Prostate gland (tissue), 2 donors: Measurements from ENCODE around the gene HIVEP3.

ENCODE experiments used
- POLR2A ChIP-seq: fragments of 450-650 bp; IDR thresholded peaks from one replicate; pipeline ENCODE4 v1.6.1; 2016; ENCODE audit warnings: antibody characterized with exemption, mild to moderate bottlenecking
- TF ChIP-seq, protein P1 (sequence below), 4 experiments: fragments of 200-600 bp in 2 of 4; fragments of 450-650 bp in 2 of 4; sonication (generic) in 2 of 4; IDR thresholded peaks; 1 replicate in 3 of 4; 2 replicates in 1 of 4; pipeline ENCODE4 v1.5.1; 2016 to 2019; ENCODE audit warnings: antibody characterized with exemption in 4 of 4, mild to moderate bottlenecking in 2 of 4, moderate library complexity in 2 of 4

DNA sequence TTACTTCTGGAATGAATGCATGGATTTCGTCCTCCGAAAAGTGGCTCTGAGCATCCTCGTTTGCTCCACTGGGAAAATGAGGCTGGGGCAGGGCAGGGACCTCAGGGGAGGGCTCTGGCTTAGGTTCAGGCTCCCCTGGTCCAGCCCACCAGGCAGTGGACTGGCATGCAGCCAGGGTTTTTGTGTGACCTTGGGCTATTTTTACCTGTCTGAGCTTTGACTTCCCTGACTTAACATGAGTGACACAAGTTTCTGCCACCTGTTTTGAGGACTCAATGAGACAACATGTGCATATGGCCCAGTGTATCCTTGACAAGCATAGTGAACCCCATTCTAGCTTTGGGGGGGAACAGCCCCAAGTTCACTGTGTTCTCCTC, 401.7 kb downstream of the HIVEP3 start:
- TF ChIP-seq, protein P1, sequence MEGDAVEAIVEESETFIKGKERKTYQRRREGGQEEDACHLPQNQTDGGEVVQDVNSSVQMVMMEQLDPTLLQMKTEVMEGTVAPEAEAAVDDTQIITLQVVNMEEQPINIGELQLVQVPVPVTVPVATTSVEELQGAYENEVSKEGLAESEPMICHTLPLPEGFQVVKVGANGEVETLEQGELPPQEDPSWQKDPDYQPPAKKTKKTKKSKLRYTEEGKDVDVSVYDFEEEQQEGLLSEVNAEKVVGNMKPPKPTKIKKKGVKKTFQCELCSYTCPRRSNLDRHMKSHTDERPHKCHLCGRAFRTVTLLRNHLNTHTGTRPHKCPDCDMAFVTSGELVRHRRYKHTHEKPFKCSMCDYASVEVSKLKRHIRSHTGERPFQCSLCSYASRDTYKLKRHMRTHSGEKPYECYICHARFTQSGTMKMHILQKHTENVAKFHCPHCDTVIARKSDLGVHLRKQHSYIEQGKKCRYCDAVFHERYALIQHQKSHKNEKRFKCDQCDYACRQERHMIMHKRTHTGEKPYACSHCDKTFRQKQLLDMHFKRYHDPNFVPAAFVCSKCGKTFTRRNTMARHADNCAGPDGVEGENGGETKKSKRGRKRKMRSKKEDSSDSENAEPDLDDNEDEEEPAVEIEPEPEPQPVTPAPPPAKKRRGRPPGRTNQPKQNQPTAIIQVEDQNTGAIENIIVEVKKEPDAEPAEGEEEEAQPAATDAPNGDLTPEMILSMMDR (IDR thresholded peaks at IDR 0.05) = no peak
- TF ChIP-seq POLR2A = no peak
